T-helper 2 cell treated with Interferon-gamma antibody and Interleukin-4, amounts not matched to agents 5 μg/mL and 100 μg/mL, for 36 hours (primary cell): ENCODE measurements around the gene GRM1.

Experiments used
- DNase-seq: peaks from one replicate; pipeline ENCODE4 v3.0.0; 2021; ENCODE audit warnings: low spot score
- H3K27ac Mint-ChIP-seq: one replicate; pipeline ENCODE4 v1.8.0; 2021; ENCODE audit warnings: mild to moderate bottlenecking, mixed read lengths
- H3K27me3 Mint-ChIP-seq: one replicate; pipeline ENCODE4 v1.8.0; 2021; ENCODE audit warnings: low read depth, mixed read lengths
- H3K36me3 Mint-ChIP-seq: one replicate; pipeline ENCODE4 v1.8.0; 2021; ENCODE audit warnings: low read depth, mixed read lengths
- H3K4me1 Mint-ChIP-seq: one replicate; pipeline ENCODE4 v1.8.0; 2021; ENCODE audit warnings: low read depth, mixed read lengths
- H3K4me3 Mint-ChIP-seq: one replicate; pipeline ENCODE4 v1.8.0; 2022; ENCODE audit warnings: mild to moderate bottlenecking, moderate library complexity, mixed read lengths
- H3K9me3 Mint-ChIP-seq: one replicate; pipeline ENCODE4 v1.8.0; 2021; ENCODE audit warnings: mixed read lengths

Gene GRM1

GRCh38 chr6:146113084-146113623 lies 84.3 kb downstream of the GRM1 start:
- Mint-ChIP-seq H3K4me3 (no peak overlapping the region), H3K4me1 (no peaks in the 10 kb centered on the region), H3K9me3 (peaks cover 6% of the 10 kb centered on the region), H3K27me3 (no peaks in the 10 kb centered on the region), H3K36me3 (no peaks in the 10 kb centered on the region), H3K27ac (no peak overlapping the region)
- DNase-seq: no peak

GRCh38 chr6:146123616-146124015 lies 94.8 kb downstream of the GRM1 start:
- no peak for DNase-seq
- Mint-ChIP-seq H3K4me1 (no peaks in the 10 kb centered on the region), H3K9me3 (no peaks in the 10 kb centered on the region), H3K4me3 (no peak overlapping the region), H3K36me3 (no peaks in the 10 kb centered on the region), H3K27ac (no peak overlapping the region), H3K27me3 (no peaks in the 10 kb centered on the region)

- no peaks in the 10 kb centered on the region for H3K4me1 Mint-ChIP-seq
- H3K36me3 Mint-ChIP-seq: no peaks in the 10 kb centered on the region
- H3K4me3 Mint-ChIP-seq: no peak overlapping the region
Measured at GRCh38 chr6:146127447-146128215, 98.8 kb downstream of the GRM1 start.

GRCh38 chr6:146133866-146134265 lies 105.0 kb downstream of the GRM1 start:
- H3K36me3 Mint-ChIP-seq: no peaks in the 10 kb centered on the region
- no peaks in the 10 kb centered on the region for H3K27me3 Mint-ChIP-seq
- no peaks in the 10 kb centered on the region for H3K4me1 Mint-ChIP-seq
- peaks cover 4% of the 10 kb centered on the region for H3K9me3 Mint-ChIP-seq
- H3K4me3 Mint-ChIP-seq: no peak overlapping the region
- no peak for DNase-seq
- no peak overlapping the region for H3K27ac Mint-ChIP-seq

More at GRCh38 chr6:146127447-146128215, 98.8 kb downstream of the GRM1 start:
- no peak for DNase-seq
- no peaks in the 10 kb centered on the region for H3K9me3 Mint-ChIP-seq
- H3K27ac Mint-ChIP-seq: no peak overlapping the region
- H3K27me3 Mint-ChIP-seq: no peaks in the 10 kb centered on the region

- H3K36me3 Mint-ChIP-seq: no peaks in the 10 kb centered on the region
- no peaks in the 10 kb centered on the region for H3K4me1 Mint-ChIP-seq
- DNase-seq: no peak
- no peaks in the 10 kb centered on the region for H3K27me3 Mint-ChIP-seq
- no peak overlapping the region for H3K4me3 Mint-ChIP-seq
- H3K27ac Mint-ChIP-seq: no peak overlapping the region
- peaks cover 4% of the 10 kb centered on the region for H3K9me3 Mint-ChIP-seq
Measured at GRCh38 chr6:146135167-146135566, 106.3 kb downstream of the GRM1 start.

GRCh38 chr6:146146836-146147235 lies 118.0 kb downstream of the GRM1 start:
- Mint-ChIP-seq H3K27me3 (no peaks in the 10 kb centered on the region), H3K4me1 (no peaks in the 10 kb centered on the region), H3K9me3 (no peaks in the 10 kb centered on the region), H3K27ac (no peak overlapping the region), H3K36me3 (no peaks in the 10 kb centered on the region), H3K4me3 (no peak overlapping the region)
- no peak for DNase-seq

- Mint-ChIP-seq H3K4me1 (no peaks in the 10 kb centered on the region), H3K27me3 (no peaks in the 10 kb centered on the region), H3K27ac (no peak overlapping the region), H3K4me3 (no peak overlapping the region), H3K36me3 (no peaks in the 10 kb centered on the region), H3K9me3 (no peaks in the 10 kb centered on the region)
- no peak for DNase-seq
Measured at GRCh38 chr6:146149770-146150169, 120.9 kb downstream of the GRM1 start.

- no peak overlapping the region for H3K4me3 Mint-ChIP-seq
- H3K9me3 Mint-ChIP-seq: no peaks in the 10 kb centered on the region
- DNase-seq: no peak
- no peaks in the 10 kb centered on the region for H3K4me1 Mint-ChIP-seq
- H3K27me3 Mint-ChIP-seq: no peaks in the 10 kb centered on the region
- H3K36me3 Mint-ChIP-seq: no peaks in the 10 kb centered on the region
- no peak overlapping the region for H3K27ac Mint-ChIP-seq
Measured at GRCh38 chr6:146153040-146153758, 124.3 kb downstream of the GRM1 start.

GRCh38 chr6:146154197-146154596 lies 125.3 kb downstream of the GRM1 start:
- no peaks in the 10 kb centered on the region for H3K9me3 Mint-ChIP-seq
- no peak for DNase-seq
- H3K36me3 Mint-ChIP-seq: no peaks in the 10 kb centered on the region
- H3K27me3 Mint-ChIP-seq: no peaks in the 10 kb centered on the region
- H3K4me1 Mint-ChIP-seq: no peaks in the 10 kb centered on the region
- H3K27ac Mint-ChIP-seq: no peak overlapping the region
- no peak overlapping the region for H3K4me3 Mint-ChIP-seq

- H3K4me3 Mint-ChIP-seq: no peak overlapping the region
- H3K4me1 Mint-ChIP-seq: no peaks in the 10 kb centered on the region
- no peaks in the 10 kb centered on the region for H3K27me3 Mint-ChIP-seq
- H3K9me3 Mint-ChIP-seq: no peaks in the 10 kb centered on the region
- no peaks in the 10 kb centered on the region for H3K36me3 Mint-ChIP-seq
- no peak overlapping the region for H3K27ac Mint-ChIP-seq
- DNase-seq: no peak
Measured at GRCh38 chr6:146161664-146162063, 132.8 kb downstream of the GRM1 start.

GRCh38 chr6:146169872-146170271 lies 141.0 kb downstream of the GRM1 start:
- no peak for DNase-seq
- Mint-ChIP-seq H3K4me3 (no peak overlapping the region), H3K4me1 (no peaks in the 10 kb centered on the region), H3K27ac (no peak overlapping the region), H3K27me3 (no peaks in the 10 kb centered on the region), H3K9me3 (peaks cover 8% of the 10 kb centered on the region), H3K36me3 (no peaks in the 10 kb centered on the region)

- DNase-seq: no peak
- no peak overlapping the region for H3K27ac Mint-ChIP-seq
- no peak overlapping the region for H3K4me3 Mint-ChIP-seq
- H3K9me3 Mint-ChIP-seq: no peaks in the 10 kb centered on the region
- no peaks in the 10 kb centered on the region for H3K36me3 Mint-ChIP-seq
- no peaks in the 10 kb centered on the region for H3K4me1 Mint-ChIP-seq
- peaks cover 2% of the 10 kb centered on the region for H3K27me3 Mint-ChIP-seq
Measured at GRCh38 chr6:146177785-146178184, 148.9 kb downstream of the GRM1 start.

GRCh38 chr6:146183831-146184230 lies 155.0 kb downstream of the GRM1 start:
- DNase-seq: no peak

GRCh38 chr6:146184701-146185100 lies 155.8 kb downstream of the GRM1 start:
- Mint-ChIP-seq H3K36me3 (no peaks in the 10 kb centered on the region), H3K9me3 (no peaks in the 10 kb centered on the region), H3K4me3 (no peak overlapping the region), H3K27ac (no peak overlapping the region), H3K27me3 (peaks cover 2% of the 10 kb centered on the region), H3K4me1 (no peaks in the 10 kb centered on the region)
- DNase-seq: no peak

More at GRCh38 chr6:146183831-146184230, 155.0 kb downstream of the GRM1 start:
- no peaks in the 10 kb centered on the region for H3K9me3 Mint-ChIP-seq
- H3K4me1 Mint-ChIP-seq: no peaks in the 10 kb centered on the region
- H3K27ac Mint-ChIP-seq: no peak overlapping the region
- no peak overlapping the region for H3K4me3 Mint-ChIP-seq
- H3K36me3 Mint-ChIP-seq: no peaks in the 10 kb centered on the region
- peaks cover 2% of the 10 kb centered on the region for H3K27me3 Mint-ChIP-seq
